Measurements from ENCODE around the gene TSPAN10. TPM values are rescaled to one million over a fixed set of nuclear protein-coding genes. Genes with fewer than 3 reads are reported as not detected.

Gene TSPAN10
- polyA plus RNA-seq, 1 experiment = 0.92 TPM

- ChIA-PET POLR2A (no interaction called here), CTCF (no interaction called here)
- DNase-seq (ENCODE audit: low read depth, low spot score) = no peak
- Histone ChIP-seq H3K27ac (ENCODE audit: low read depth, low read length) (no peak overlapping the region), H3K9me3 (ENCODE audit: control insufficient read depth, insufficient read depth, low read length) (no peaks in the 10 kb centered on the region; the same call in 1 of the 2 replicates), H3K4me3 (ENCODE audit: low read depth, low read length) (no peak overlapping the region), H3K27me3 (ENCODE audit: control insufficient read depth, insufficient read depth, low read length) (no peaks in the 10 kb centered on the region)
- TF ChIP-seq, protein P1, sequence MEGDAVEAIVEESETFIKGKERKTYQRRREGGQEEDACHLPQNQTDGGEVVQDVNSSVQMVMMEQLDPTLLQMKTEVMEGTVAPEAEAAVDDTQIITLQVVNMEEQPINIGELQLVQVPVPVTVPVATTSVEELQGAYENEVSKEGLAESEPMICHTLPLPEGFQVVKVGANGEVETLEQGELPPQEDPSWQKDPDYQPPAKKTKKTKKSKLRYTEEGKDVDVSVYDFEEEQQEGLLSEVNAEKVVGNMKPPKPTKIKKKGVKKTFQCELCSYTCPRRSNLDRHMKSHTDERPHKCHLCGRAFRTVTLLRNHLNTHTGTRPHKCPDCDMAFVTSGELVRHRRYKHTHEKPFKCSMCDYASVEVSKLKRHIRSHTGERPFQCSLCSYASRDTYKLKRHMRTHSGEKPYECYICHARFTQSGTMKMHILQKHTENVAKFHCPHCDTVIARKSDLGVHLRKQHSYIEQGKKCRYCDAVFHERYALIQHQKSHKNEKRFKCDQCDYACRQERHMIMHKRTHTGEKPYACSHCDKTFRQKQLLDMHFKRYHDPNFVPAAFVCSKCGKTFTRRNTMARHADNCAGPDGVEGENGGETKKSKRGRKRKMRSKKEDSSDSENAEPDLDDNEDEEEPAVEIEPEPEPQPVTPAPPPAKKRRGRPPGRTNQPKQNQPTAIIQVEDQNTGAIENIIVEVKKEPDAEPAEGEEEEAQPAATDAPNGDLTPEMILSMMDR (IDR thresholded peaks at IDR 0.05; ENCODE audit: low read depth, low read length) = no peak
These were observed 53.1 kb downstream of the TSPAN10 start for GRCh38 chr17:81690066-81690465.

- no peak overlapping the region for H3K4me3 ChIP-seq (ENCODE audit: low read depth, low read length)
- H3K27ac ChIP-seq (ENCODE audit: low read depth, low read length) = no peak overlapping the region
- no peaks in the 10 kb centered on the region; the same call in 1 of the 2 replicates for H3K9me3 ChIP-seq (ENCODE audit: control insufficient read depth, insufficient read depth, low read length)
- H3K27me3 ChIP-seq (ENCODE audit: control insufficient read depth, insufficient read depth, low read length) = no peaks in the 10 kb centered on the region
- TF ChIP-seq, protein P1 (IDR thresholded peaks at IDR 0.05; ENCODE audit: low read depth, low read length) = no peak
- DNase-seq (ENCODE audit: low read depth, low spot score) = no peak
- POLR2A ChIA-PET = no interaction called here
- CTCF ChIA-PET = no interaction called here
These were observed 53.6 kb downstream of the TSPAN10 start for GRCh38 chr17:81690549-81690948.

GRCh38 chr17:81691196-81691595, 54.2 kb downstream of the TSPAN10 start:
- ChIA-PET POLR2A (interaction anchor here (1.0 kb wide), 1 partner anchor 12 kb away, joined by 3 read pairs; the partner anchor contains the start of gene MRPL12), CTCF (no interaction called here)
- H3K27me3 ChIP-seq (ENCODE audit: control insufficient read depth, insufficient read depth, low read length) = no peaks in the 10 kb centered on the region
- no peak overlapping the region for H3K27ac ChIP-seq (ENCODE audit: low read depth, low read length)
- DNase-seq (ENCODE audit: low read depth, low spot score) = no peak
- TF ChIP-seq, protein P1 (IDR thresholded peaks at IDR 0.05; ENCODE audit: low read depth, low read length) = no peak
- H3K9me3 ChIP-seq (ENCODE audit: control insufficient read depth, insufficient read depth, low read length) = no peaks in the 10 kb centered on the region; the same call in 1 of the 2 replicates
- no peak overlapping the region for H3K4me3 ChIP-seq (ENCODE audit: low read depth, low read length)

GRCh38 chr17:81691608-81692007, 54.6 kb downstream of the TSPAN10 start:
- POLR2A ChIA-PET = interaction anchor here (1.0 to 1.1 kb wide), 2 partner anchors 8 to 11 kb away, joined by 3 read pairs; partner anchors contain the start of genes ARL16, HGS and MRPL12
- no peak for DNase-seq (ENCODE audit: low read depth, low spot score)
- Histone ChIP-seq H3K9me3 (ENCODE audit: control insufficient read depth, insufficient read depth, low read length) (no peaks in the 10 kb centered on the region; the same call in 1 of the 2 replicates), H3K27me3 (ENCODE audit: control insufficient read depth, insufficient read depth, low read length) (no peaks in the 10 kb centered on the region), H3K4me3 (ENCODE audit: low read depth, low read length) (no peak overlapping the region), H3K27ac (ENCODE audit: low read depth, low read length) (no peak overlapping the region)
- CTCF ChIA-PET = no interaction called here
- TF ChIP-seq, protein P1 (IDR thresholded peaks at IDR 0.05; ENCODE audit: low read depth, low read length) = no peak

- Histone ChIP-seq H3K27me3 (ENCODE audit: control insufficient read depth, insufficient read depth, low read length) (no peaks in the 10 kb centered on the region), H3K9me3 (ENCODE audit: control insufficient read depth, insufficient read depth, low read length) (no peaks in the 10 kb centered on the region; the same call in 1 of the 2 replicates), H3K4me3 (ENCODE audit: low read depth, low read length) (no peak overlapping the region), H3K27ac (ENCODE audit: low read depth, low read length) (no peak overlapping the region)
- CTCF ChIA-PET = no interaction called here
- DNase-seq (ENCODE audit: low read depth, low spot score) = no peak
- TF ChIP-seq, protein P1 (IDR thresholded peaks at IDR 0.05; ENCODE audit: low read depth, low read length) = no peak
- POLR2A ChIA-PET = interaction anchor here (0.8 kb wide), 1 partner anchor 10 kb away, joined by 3 read pairs; the partner anchor contains the start of gene MRPL12
These were observed 56.7 kb downstream of the TSPAN10 start for GRCh38 chr17:81693509-81694210.

Measured in AG04450 (cell line).